NCI-H524 treated with DMSO at 0.1 percent for 48 hours (cell line): Measurements from ENCODE around the gene ZDHHC16.
"Not testable (repeated sequence)": the region's sequence is repeated elsewhere in the genome, so short reads cannot be mapped to it uniquely, and the experiment has no call there.

Experiments
- DNase-seq: peaks from one replicate; lab custom pipeline; 2025; lab: John Stamatoyannopoulos, UW

ZDHHC16 gene

DNA sequence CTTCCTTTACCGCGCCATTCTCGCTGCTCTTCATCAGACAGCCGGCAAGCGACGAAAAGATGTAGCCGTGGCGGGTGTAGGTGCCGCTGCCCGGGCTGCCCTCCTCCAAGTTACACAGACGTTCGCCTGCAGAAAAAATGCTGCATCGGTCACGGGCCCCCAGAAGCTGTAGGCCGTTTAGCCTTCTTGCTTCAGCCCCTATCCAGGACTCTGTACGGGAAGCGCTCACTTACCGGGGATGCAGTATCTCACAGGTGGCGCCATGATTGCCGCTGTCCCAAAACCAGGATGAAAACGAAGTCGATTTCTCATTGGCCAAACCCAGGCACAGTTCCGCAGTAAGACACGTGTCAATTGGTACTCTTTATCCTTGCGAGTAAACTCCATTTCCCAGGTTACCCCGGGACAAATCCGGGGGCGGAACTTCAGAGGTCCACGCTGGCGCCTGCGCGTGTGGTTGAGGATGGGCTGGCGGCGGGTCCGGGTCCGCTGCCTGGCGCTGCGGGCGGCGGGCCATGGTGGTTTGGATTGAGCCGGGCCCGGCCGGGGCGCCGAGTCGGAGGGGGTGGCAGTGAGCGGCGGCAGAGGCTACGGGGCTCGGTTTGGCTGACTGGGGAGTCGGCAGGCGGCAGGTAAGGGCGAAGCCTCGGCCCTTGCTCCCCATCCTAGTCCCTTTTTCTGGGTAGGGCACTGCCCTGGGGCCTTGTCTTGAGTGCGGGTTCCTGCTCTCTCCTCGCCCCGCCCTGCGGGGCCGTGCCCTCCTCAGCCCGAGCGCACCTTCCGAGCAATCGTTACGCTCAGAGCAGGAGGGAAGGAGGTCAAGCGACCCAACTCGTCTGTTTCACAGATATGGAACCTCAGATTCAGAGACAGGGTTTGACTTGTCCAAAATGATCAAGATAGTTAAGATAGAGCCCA is at the start of gene ZDHHC16, which contains the start of gene EXOSC1:
TSS of gene ZDHHC16 (plus strand) at position 454 of the 918 bp plus-strand sequence. CDS start 5,501 bp downstream, outside the sequence.
TSS of gene EXOSC1 (minus strand) at position 285 of the 918 bp plus-strand sequence. CDS start at position 264, 21 bp downstream.
- DNase-seq = peak; percentile 46

GRCh38 chr10:97399843-97400545 is 46.0 kb upstream of the ZDHHC16 start:
- no peak for DNase-seq

DNA sequence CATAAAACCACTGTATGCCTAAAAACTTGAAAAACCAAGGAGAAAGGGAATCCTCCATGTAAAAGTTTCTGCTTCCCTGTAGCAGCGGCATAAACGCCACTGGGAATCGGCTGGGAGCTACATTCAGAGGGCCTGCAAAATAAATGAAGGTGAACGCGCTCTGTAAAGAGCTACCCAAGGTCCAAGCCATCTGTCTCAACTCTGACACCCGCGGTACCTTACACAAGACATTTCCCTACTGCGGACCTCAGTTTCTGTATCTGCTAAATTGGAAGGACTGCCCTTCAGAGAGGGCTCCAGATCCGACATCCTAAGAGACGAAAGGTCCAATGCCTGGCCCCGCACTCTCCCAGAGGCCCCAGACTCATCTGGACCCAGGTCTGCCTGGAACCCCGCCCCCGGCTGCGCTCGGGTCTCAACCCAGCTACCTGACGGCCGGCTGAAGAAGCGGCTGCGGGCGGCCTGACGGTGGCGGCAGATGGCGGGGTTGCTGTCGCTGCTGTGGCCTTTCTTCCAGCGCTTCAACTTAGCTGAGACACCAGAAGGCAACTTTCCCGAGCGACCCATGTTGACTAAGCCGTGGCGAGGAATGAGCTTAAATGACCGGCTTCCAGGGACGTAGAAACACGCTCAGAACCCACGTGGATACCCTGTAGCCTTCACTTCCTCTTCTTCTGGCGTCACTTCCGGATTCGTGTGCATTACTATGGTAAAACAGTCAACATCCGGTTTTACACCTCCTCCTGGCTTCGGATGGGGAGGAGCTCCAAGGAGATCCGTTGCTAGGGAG is 45.1 kb upstream of the ZDHHC16 start, which contains the start of gene RRP12:
TSS of gene RRP12 (minus strand) at position 676 of the 790 bp plus-strand sequence. CDS start at position 567, 109 bp downstream.
- DNase-seq = peak; percentile 27

DNA sequence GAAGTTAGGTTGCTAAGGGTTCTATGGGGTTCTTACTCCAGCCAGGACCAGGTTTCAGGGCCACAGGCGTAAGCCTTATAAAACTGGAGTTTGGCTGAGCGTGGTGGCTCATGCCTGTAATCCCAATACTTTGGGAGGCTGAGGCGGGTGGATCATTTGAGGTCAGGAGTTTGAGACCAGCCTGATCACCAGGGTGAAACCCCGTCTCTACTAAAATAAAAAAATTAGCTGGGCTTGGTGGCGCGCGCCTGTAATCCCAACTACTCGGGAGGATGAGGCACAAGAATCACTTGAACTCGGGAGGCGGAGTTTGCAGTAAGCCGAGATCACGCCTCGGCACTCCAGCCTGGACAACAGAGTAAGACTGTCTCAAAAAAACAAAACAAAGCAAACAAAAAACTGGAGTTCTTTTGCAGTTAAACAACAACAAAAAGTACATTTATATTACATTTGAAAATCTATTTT is 44.5 kb upstream of the ZDHHC16 start:
- no peak for DNase-seq

DNA sequence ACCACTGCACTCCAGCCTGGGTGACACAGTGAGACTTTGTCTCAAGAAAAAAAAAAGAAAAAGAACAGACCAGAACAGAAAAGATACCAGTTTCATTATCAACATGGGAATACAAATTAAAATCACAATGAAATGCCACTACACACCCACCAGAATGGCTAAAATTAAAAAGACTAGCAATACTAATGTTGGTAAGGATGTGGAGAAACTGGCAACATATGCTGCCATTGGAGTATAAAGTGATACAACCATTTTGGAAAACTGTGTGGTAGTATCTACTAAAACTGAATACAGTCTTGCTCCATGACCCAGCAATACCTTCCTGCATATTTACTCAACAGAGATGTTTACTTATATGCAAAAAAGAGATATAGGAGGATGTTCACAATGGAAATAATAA is 41.9 kb upstream of the ZDHHC16 start:
- DNase-seq = no peak

DNA sequence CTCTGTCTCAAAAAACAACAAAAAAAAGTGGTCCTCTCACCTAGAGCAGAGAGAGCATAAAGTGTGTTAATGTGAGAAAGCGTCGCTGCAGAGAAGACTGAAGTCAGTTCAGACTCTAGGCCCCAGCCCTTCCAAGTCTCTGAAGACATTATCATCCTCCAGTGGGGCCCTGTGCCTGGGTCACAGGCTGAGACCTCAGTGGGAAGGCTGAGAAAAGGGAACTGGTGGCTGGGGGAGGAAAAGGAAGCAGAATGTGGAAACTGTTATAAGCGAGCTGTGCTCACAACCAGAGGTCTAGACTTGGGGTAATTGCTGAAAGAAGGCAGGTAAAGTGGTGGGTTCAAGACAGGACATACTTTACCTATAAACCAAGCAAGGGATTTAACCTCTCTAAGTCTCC is 39.9 kb upstream of the ZDHHC16 start:
- no peak for DNase-seq

DNA sequence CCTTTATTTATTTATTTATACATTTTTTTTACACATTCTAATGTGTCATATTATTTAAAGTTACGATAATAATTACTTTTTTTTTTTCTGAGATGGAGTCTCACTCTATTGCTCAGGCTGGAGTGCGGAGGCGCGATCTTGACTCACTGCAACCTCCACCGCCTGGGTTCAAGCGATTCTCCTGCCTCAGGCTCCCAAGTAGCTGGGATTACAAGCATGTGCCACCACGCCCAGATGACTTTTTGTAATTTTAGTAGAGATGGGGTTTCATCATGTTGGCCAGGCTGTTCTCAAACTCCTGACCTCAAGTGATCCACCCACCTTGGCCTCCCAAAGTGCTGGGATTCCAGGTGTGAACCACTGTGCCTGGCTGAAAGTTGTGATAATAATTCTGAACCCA is 39.5 kb upstream of the ZDHHC16 start:
- not testable (repeated sequence) for DNase-seq

DNA sequence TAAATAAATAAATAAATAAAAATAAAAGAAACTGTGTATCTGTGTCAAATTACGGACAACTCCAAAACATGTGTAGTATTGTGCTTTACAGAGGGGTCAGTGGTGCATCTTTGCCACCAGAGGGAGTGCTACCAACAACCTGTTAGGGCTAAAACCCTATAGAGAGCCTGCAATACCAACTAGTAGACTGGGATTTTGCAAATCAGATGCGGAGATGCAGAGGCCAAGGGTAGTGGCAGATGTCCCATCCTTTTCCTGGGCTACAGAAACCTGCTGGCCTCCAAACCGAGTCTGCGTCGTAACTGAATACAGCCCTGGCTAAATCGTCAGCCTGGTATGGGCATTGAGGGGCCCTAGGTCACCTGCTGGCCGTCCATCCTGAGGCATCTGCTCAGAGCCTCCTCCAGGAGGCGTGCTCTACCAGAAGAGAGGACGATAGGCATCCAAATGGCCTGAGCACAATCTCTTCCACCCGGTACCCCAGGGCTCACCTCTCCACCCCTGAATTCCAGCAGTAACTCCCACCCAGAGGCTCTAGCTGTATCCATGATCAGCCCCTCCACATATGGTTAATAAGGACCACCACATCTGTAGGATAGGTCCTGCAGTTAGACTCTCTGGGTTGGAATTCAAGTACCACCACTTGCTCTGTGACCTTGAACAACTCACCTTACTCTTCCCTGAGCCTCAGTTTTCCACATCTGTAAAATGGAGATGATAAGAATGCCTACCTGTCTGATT is 38.6 kb upstream of the ZDHHC16 start:
- peak; percentile 22 for DNase-seq

DNA sequence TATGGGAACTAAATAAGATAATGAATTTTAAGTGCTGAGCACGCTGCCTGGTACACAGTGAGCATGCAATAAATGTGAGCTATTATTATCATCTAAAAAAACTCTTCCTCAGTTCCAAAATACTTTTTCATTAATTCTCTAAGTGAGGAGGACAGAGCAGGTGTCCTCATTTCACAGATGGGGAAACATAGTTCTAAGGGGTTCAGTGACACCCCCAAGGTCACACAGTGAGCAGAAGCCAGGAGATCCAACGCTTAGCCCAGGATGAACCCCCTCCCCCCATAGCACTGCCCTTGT is 38.1 kb upstream of the ZDHHC16 start:
- DNase-seq = no peak

DNA sequence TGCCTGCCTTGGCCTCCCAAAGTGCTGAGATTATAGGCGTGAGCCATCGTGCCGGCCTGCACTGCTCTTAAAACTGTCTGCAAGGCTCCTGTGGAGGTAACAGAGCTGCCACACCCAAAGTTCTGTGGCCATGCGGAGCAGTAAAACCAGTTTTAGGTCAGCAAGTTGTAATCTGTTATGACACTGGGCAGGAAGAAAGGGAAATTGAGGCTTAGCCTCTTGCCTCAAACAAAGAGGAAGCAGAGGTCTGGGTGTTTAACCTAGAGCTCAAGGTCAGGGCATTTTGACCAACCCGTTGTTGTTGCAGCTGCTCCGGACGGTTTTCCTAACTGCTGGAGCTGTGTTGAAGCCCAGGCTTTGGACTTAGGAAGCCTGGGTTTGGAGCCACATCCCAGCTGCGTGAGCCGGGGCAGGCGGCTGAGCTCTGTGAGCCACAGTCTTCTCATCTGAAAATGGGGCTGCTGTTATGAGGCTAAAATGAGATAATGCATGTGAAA is 37.4 kb upstream of the ZDHHC16 start:
- no peak for DNase-seq

GRCh38 chr10:97411406-97411805 is 34.6 kb upstream of the ZDHHC16 start:
- no peak for DNase-seq

GRCh38 chr10:97412891-97413304 is 33.1 kb upstream of the ZDHHC16 start:
- DNase-seq = no peak

DNA sequence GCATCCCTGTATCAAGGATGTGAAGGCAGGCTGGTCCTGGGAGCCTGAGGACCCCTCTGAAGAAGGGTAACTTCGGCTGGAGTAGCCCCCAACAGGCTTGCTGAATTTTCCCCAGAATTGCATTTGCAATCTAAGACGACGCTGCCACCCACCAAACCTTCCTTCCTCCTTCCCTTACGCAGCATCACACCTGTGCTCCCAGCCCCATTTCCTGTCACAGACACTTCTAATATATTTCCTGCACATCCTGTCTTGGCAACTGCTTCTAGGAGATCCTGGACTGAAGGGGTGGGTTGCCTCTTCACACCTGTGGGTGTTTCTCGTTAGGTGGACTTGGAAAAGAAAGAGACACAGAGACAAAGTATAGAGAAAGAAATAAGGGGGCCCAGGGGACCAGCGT is 29.4 kb upstream of the ZDHHC16 start:
- DNase-seq = no peak

- DNase-seq = not testable (repeated sequence)
These were observed 22.2 kb upstream of the ZDHHC16 start for GRCh38 chr10:97423757-97424098.

DNA sequence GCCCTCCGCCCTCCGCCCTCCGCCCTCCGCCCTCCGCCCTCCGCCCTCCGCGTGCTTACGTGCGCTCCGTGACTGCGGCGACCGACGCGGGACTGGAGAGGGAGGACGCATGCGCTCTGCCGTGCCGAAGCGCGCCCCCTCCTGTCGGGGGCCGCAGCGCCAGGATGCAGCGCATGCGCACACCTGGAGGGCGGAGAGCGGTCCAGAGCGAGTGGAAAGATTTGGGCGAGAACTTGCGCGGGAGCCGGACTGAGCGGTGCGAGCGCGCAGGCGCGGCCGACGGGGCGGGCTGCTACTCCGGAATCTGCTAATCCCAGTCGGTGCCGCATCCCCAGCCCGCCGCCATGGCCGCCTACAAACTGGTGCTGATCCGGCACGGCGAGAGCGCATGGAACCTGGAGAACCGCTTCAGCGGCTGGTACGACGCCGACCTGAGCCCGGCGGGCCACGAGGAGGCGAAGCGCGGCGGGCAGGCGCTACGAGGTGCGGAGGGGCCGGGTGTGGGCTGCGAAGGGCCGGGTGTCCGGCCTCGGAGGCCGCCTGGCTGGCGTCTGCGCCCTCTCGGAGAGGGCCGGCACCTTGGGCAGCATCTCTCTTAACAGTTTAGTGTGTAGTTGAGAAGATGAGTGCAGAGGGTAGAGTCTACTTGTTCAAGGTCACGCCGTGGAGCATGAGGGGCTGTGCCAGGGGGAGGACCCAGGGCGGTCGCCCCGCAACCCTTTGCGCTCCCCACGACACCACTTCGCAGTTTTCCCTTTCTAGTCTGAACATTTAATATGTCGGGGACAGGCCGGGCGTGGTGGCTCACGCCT is 19.8 kb upstream of the ZDHHC16 start, which contains the start of gene PGAM1:
TSS of gene PGAM1 (plus strand) at position 228 of the 812 bp plus-strand sequence. CDS start at position 345, 117 bp downstream.
- peak; percentile 65 for DNase-seq

GRCh38 chr10:97426776-97427570 is 19.0 kb upstream of the ZDHHC16 start:
- no peak for DNase-seq

GRCh38 chr10:97427571-97428179 is 18.3 kb upstream of the ZDHHC16 start:
- no peak for DNase-seq

DNA sequence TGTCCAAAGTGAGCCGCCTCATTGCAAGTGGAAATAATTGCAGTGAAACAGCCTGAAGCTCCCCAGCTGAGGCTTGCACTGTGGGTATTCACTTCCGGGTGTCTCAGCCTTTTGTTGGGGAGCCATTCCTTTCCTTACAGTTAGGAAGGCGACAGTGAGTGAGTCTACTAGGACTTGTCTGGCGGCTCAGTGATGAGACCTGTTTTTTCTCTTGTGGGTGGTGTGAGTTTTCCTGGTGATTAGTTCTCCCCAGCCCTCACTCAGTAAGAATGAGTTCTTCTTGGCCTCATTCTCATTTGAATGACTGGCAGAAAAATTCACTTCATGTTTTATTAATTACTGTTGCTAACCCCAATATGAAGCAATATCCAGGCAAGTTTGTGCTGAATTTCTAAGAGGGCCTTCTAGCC is 17.4 kb upstream of the ZDHHC16 start:
- no peak for DNase-seq

DNA sequence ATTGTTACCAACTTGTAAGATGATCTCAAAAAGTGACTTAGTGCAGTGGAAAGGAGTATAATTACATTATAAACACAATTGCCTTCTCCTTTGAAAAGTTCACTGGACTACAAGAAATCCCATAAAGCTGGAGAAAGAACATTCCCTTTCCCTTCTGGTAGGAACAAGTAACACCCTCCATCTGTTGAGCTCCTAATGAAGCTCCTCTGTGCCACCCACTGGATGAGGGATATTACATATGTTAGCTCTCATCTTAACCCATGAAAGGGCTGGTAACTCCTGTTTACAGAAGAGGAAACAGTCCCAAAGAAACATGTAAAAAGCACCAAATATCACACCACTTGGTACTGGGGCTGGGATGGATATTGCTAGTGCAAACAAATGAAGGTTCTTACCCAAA is 11.9 kb upstream of the ZDHHC16 start:
- DNase-seq = no peak
